HepG2 (cell line): ENCODE data around the gene JPH4. TPM values are rescaled to one million over a fixed set of nuclear protein-coding genes. Genes with fewer than 3 reads are reported as not detected.
A peak's percentile ranks its signal among the peaks of the same experiment; 100 is the strongest.

ENCODE experiments used
- AKNA ChIP-seq: sonication (generic); formaldehyde crosslinking; IDR thresholded peaks from 2 replicates; pipeline ENCODE4 v1.4.0; 2020; ENCODE audit warnings: missing genetic modification reagents, borderline replicate concordance
- CBX5 ChIP-seq: sonication (generic); formaldehyde crosslinking; IDR thresholded peaks from 2 replicates; pipeline ENCODE4 v1.4.0; 2020; ENCODE audit warnings: missing genetic modification reagents, borderline replicate concordance
- GABPB1 ChIP-seq: IDR thresholded peaks from 2 replicates; pipeline ENCODE4 v1.6.1; 2016; ENCODE audit warnings: mild to moderate bottlenecking, missing genetic modification reagents, moderate library complexity, missing compliant biosample characterization
- HDAC6 ChIP-seq: fragments of 200-600 bp; sonication (generic); IDR thresholded peaks from 2 replicates; pipeline ENCODE4 v1.7.0; 2017; ENCODE audit warnings: mild to moderate bottlenecking, antibody characterized with exemption, low read length, low read depth
- HIC2 ChIP-seq: sonication (generic); formaldehyde crosslinking; IDR thresholded peaks from 2 replicates; pipeline ENCODE4 v1.9.0; 2022; ENCODE audit warnings: low read depth, missing genetic modification reagents
- HMGA1 ChIP-seq: sonication (generic); formaldehyde crosslinking; conservative IDR thresholded peaks from 2 replicates; pipeline ENCODE4 v1.4.0; 2020; ENCODE audit warnings: missing genetic modification reagents
- HNF4A ChIP-seq: sonication (generic); formaldehyde crosslinking; IDR thresholded peaks from 2 replicates; pipeline ENCODE4 v1.4.0; 2020; ENCODE audit warnings: missing genetic modification reagents
- HOXA9 ChIP-seq: sonication (generic); formaldehyde crosslinking; IDR thresholded peaks from 2 replicates; pipeline ENCODE4 v1.8.1; 2022; ENCODE audit warnings: missing genetic modification reagents, mild to moderate bottlenecking, moderate library complexity, borderline replicate concordance
- KDM1A ChIP-seq: IDR thresholded peaks from 2 replicates; pipeline ENCODE4 v1.6.1; 2016; ENCODE audit warnings: missing compliant biosample characterization
- MAFK ChIP-seq, 2 experiments: IDR thresholded peaks in 1 of 2; conservative IDR thresholded peaks in 1 of 2; 2 replicates each; pipeline ENCODE4 v1.6.1; 2011; ENCODE audit warnings: improper control_type of control experiment in 2 of 2, low read length in 2 of 2
- MLX ChIP-seq: IDR thresholded peaks from 2 replicates; pipeline ENCODE4 v1.6.1; 2016
- NCOR1 ChIP-seq: fragments of 200-600 bp; sonication (generic); IDR thresholded peaks from 2 replicates; pipeline ENCODE4 v1.7.0; 2017; ENCODE audit warnings: antibody characterized with exemption, low read length, borderline replicate concordance
- RAD21 ChIP-seq: fragments of 450-650 bp; formaldehyde crosslinking; IDR thresholded peaks from 2 replicates; pipeline ENCODE4 v1.5.0; 2020; ENCODE audit warnings: mild to moderate bottlenecking
- ZBTB49 ChIP-seq: sonication (generic); formaldehyde crosslinking; IDR thresholded peaks from 2 replicates; pipeline ENCODE4 v1.4.0; 2020; ENCODE audit warnings: missing genetic modification reagents, borderline replicate concordance
- ZNF547 ChIP-seq: sonication (generic); formaldehyde crosslinking; IDR thresholded peaks from 2 replicates; pipeline ENCODE4 v1.5.1; 2020; ENCODE audit warnings: mild to moderate bottlenecking, missing genetic modification reagents
- ZNF574 ChIP-seq: sonication (generic); formaldehyde crosslinking; IDR thresholded peaks from 2 replicates; pipeline ENCODE4 v1.4.0; 2020; ENCODE audit warnings: missing genetic modification reagents
- polyA plus RNA-seq, 8 experiments: library from polyadenylated mRNA; depleted of rRNA in 3 of 8; stranded (reverse) in 7 of 8; unstranded in 1 of 8; fragments of >200 nt; fragmentation: Illumina TruSeq in 4 of 8; extraction: Trizol in 4 of 8; gene quantifications; 2 replicates each; pipeline versions ENCODE4 v1.2.1 to v1.2.3, GENCODE V29; 2011 to 2016; ENCODE audit warnings: low read depth in 4 of 8, missing spikeins in 1 of 8, mixed read lengths in 1 of 8; ENCODE audit not compliant: insufficient read depth in 1 of 8
- total RNA-seq, 5 experiments: library from RNA; depleted of rRNA; stranded (reverse); fragments of >200 nt; fragmentation: Illumina TruSeq; extraction: Trizol; gene quantifications; 2 replicates each; pipeline ENCODE4 v1.2.3, GENCODE V29; 2016; ENCODE audit warnings: low read depth in 1 of 5

JPH4 gene
- total and polyA plus RNA-seq, 2 of the 13 experiments (the other 11 are each of a cell fraction or from before 2014, with no cell fraction given) = 0.08 to 0.22 TPM

GRCh38 chr14:23569443-23570151 lies 9.0 kb downstream of the JPH4 start (continued):
- TF ChIP-seq AKNA (no peak), HDAC6 (no peak), ZBTB49 (no peak), NCOR1 (no peak), ZNF547 (CRISPR knock-in tag) (no peak), HNF4A (CRISPR knock-in tag) (no peak), CBX5 (no peak; the same call in 1 of the 2 replicates), ZNF574 (CRISPR knock-in tag) (0 out of 2 replicates have a peak, but pooled peaks have one; percentile 10), HIC2 (CRISPR knock-in tag) (0 out of 2 replicates have a peak, but pooled peaks have one; percentile 24), MLX (CRISPR knock-in tag) (no peak), KDM1A (CRISPR knock-in tag) (no peak), HOXA9 (CRISPR knock-in tag) (no peak), GABPB1 (CRISPR knock-in tag) (peak; percentile 20; the same call in 1 of the 2 replicates), HMGA1 (no peak), RAD21 (CRISPR knock-in tag) (0 out of 2 replicates have a peak, but pooled peaks have one; percentile 12), MAFK (conservative IDR thresholded peaks at IDR 0.05 in 1 of 2, IDR thresholded peaks at IDR 0.05 in 1 of 2; ENCODE audit: low read length in 2 of 2) (no peak)
